A673 (cell line): ENCODE results near the gene RAD23B. TPM values are rescaled to one million over a fixed set of nuclear protein-coding genes. Genes with fewer than 3 reads are reported as not detected.

ENCODE experiments used
- BruUV-seq: library from RNA; stranded (reverse); fragments of 400-500 nt; replicated peaks from 2 replicates; lab custom pipeline; 2021; lab: Mats Ljungman, UMichigan
- CTCF ChIA-PET: fragments of 300-600 bp; sonication (Branson Sonifier 250); formaldehyde crosslinking; loops from one replicate; lab custom pipeline; 2022; ENCODE audit warnings: antibody characterized with exemption; lab: Charles Lee
- POLR2A ChIA-PET: fragments of 300-600 bp; sonication (Branson Sonifier 250); formaldehyde crosslinking; loops from one replicate; lab custom pipeline; 2022; ENCODE audit warnings: antibody characterized with exemption; ENCODE audit not compliant: low non-redundant PET; lab: Charles Lee
- DNase-seq: peaks from one replicate; pipeline ENCODE4 v3.0.0-alpha.2; 2015; ENCODE audit warnings: low spot score
- H3K27ac ChIP-seq: fragments of 200-600 bp; sonication (generic); 2 replicates; pipeline ENCODE4 v1.5.1; 2016; ENCODE audit warnings: mixed run types, low read depth, mild to moderate bottlenecking, mixed read lengths, antibody characterized with exemption, low read length; ENCODE audit not compliant: poor library complexity, severe bottlenecking
- H3K27me3 ChIP-seq: fragments of 200-600 bp; sonication (generic); replicated peaks from 2 replicates; pipeline ENCODE4 v1.6.1; 2017; ENCODE audit warnings: mixed run types, low read depth, mild to moderate bottlenecking, mixed read lengths, antibody characterized with exemption, low read length; ENCODE audit not compliant: insufficient read depth, poor library complexity
- H3K36me3 ChIP-seq: fragments of 200-600 bp; sonication (generic); 2 replicates; pipeline ENCODE4 v1.6.1; 2016; ENCODE audit warnings: mixed run types, mild to moderate bottlenecking, mixed read lengths, antibody characterized with exemption, low read length; ENCODE audit not compliant: insufficient read depth, poor library complexity, severe bottlenecking
- H3K4me1 ChIP-seq: fragments of 200-600 bp; sonication (generic); 2 replicates; pipeline ENCODE4 v1.6.1; 2017; ENCODE audit warnings: mixed run types, mild to moderate bottlenecking, mixed read lengths, antibody characterized with exemption, low read length; ENCODE audit not compliant: insufficient read depth, poor library complexity, severe bottlenecking
- H3K4me3 ChIP-seq: fragments of 200-600 bp; sonication (generic); 2 replicates; pipeline ENCODE4 v1.5.1; 2016; ENCODE audit warnings: low read depth, mixed run types, mild to moderate bottlenecking, mixed read lengths, low read length; ENCODE audit not compliant: poor library complexity, severe bottlenecking
- H3K9me3 ChIP-seq: fragments of 200-600 bp; sonication (generic); 2 replicates; pipeline ENCODE4 v1.6.1; 2016; ENCODE audit warnings: mixed run types, low read depth, mild to moderate bottlenecking, mixed read lengths, antibody characterized with exemption, low read length; ENCODE audit not compliant: poor library complexity, severe bottlenecking
- CTCF ChIP-seq: fragments of 300-800, 200-600 bp; sonication (generic); conservative IDR thresholded peaks from 2 replicates; pipeline ENCODE4 v1.5.1; 2017; ENCODE audit warnings: low read depth, mild to moderate bottlenecking, antibody characterized with exemption, low read length, moderate library complexity, mixed read lengths
- EZH2 ChIP-seq: fragments of 200-600 bp; sonication (generic); IDR thresholded peaks from 2 replicates; pipeline ENCODE4 v1.6.1; 2017; ENCODE audit warnings: borderline replicate concordance, low read depth, mild to moderate bottlenecking, mixed read lengths, antibody characterized with exemption, low read length; ENCODE audit not compliant: poor library complexity, severe bottlenecking
- intact Hi-C: fragments of 100-400 bp; cut with micrococcal nuclease; formaldehyde crosslinking; loops from one replicate; pipeline ENCODE4 v1.10.0; 2022; ENCODE audit not compliant: unreplicated experiment
- total RNA-seq: library from RNA; stranded (reverse); gene quantifications from 2 replicates; pipeline ENCODE4 v1.2.3, GENCODE V29; 2021

Gene RAD23B
- total RNA-seq, 1 experiment from 2014 or later = 151 TPM

DNA sequence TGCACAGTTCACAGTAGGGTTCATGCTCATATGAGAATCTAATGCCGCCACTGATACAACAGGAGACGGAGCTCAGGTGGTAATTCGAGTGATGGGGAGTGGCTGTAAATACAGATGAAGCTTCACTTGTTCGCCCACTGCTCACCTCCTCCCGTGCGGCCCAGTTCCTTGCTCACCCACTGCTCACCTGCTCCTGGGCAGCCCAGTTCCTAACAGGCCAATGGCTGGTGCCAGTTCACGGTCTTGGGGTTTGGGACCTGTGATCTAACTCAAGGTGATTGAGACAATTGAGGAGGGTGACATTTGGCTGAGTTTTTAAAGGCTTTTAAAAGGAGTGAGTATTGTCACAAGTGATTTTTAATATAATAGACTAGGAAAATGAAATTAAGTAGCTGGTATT is 45.4 kb downstream of the RAD23B start:
- intact Hi-C loops = no loop called here
- TF ChIP-seq CTCF (no peak), EZH2 (no peak)
- Histone ChIP-seq H3K9me3 (peaks cover 8% of the 10 kb centered on the region), H3K36me3 (peaks cover 91% of the 10 kb centered on the region), H3K27ac (no peak overlapping the region), H3K4me3 (no peak overlapping the region), H3K27me3 (no peaks in the 10 kb centered on the region), H3K4me1 (no peaks in the 10 kb centered on the region)
- no peak for DNase-seq
- CTCF ChIA-PET = no interaction called here
- BruUV-seq = no TSS peak
- POLR2A ChIA-PET = no interaction called here

GRCh38 chr9:107330420-107330819 is 47.3 kb downstream of the RAD23B start:
- no peak overlapping the region for H3K4me3 ChIP-seq
- POLR2A ChIA-PET = no interaction called here
- DNase-seq = no peak
- BruUV-seq = TSS peak; percentile 42
- H3K27ac ChIP-seq = no peak overlapping the region
- CTCF ChIA-PET = no interaction called here
- no peaks in the 10 kb centered on the region for H3K4me1 ChIP-seq
- peaks cover 6% of the 10 kb centered on the region for H3K9me3 ChIP-seq
- TF ChIP-seq CTCF (no peak), EZH2 (no peak)
- H3K36me3 ChIP-seq = peaks cover 81% of the 10 kb centered on the region
- intact Hi-C loops = no loop called here
- H3K27me3 ChIP-seq = no peaks in the 10 kb centered on the region

DNA sequence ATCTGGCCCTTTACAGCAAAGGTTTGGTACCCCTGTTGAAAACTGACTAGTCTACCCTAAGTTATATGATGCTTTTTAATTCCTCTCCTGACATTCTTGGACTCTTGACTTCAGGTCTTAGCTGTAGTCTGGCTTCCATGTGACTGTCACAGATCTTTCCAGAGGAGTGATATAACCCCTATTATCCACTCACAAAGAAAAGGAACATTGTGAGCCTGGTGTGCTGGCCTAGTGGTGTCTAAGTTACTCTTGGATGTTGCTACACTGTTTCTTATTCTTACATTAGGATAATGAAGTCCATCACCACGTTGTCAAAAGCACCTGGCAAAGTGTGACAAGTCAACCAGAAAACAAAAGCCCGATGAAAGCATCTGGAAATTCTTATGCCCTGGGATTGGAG is 49.8 kb downstream of the RAD23B start:
- no peak for TF ChIP-seq CTCF
- no peak for TF ChIP-seq EZH2

More for the DNA sequence above, 49.8 kb downstream of the RAD23B start:
- Histone ChIP-seq H3K4me1 (no peaks in the 10 kb centered on the region), H3K9me3 (no peaks in the 10 kb centered on the region), H3K27me3 (no peaks in the 10 kb centered on the region), H3K27ac (no peak overlapping the region), H3K4me3 (no peak overlapping the region), H3K36me3 (peaks cover 64% of the 10 kb centered on the region)
- BruUV-seq = no TSS peak
- ChIA-PET CTCF (no interaction called here), POLR2A (no interaction called here)
- DNase-seq = no peak
- intact Hi-C loops = no loop called here
